HCT116 (cell line): Measurements from ENCODE around the gene CIB4. TPM values are rescaled to one million over a fixed set of nuclear protein-coding genes. Genes with fewer than 3 reads are reported as not detected.

Experiments used
- ATAC-seq: fragments of 200-7000 bp; cut with Tn5 transposase; 2 replicates; pipeline ENCODE4 v1.9.1; 2020; ENCODE audit warnings: mild to moderate bottlenecking, moderate library complexity
- BruUV-seq: library from RNA; stranded (reverse); fragments of 400-500 nt; replicated peaks from 2 replicates; lab custom pipeline; 2021; lab: Mats Ljungman, UMichigan
- CTCF ChIA-PET: fragments of 300-600 bp; sonication (Branson Sonifier 250); formaldehyde crosslinking; loops from one replicate; lab custom pipeline; 2021; ENCODE audit warnings: antibody characterized with exemption; lab: Charles Lee
- POLR2A ChIA-PET: fragments of 300-600, 350-600 bp; sonication (Branson Sonifier 250); formaldehyde crosslinking; loops from one replicate; lab custom pipeline; 2021; ENCODE audit warnings: antibody characterized with exemption; lab: Charles Lee
- RAD21 ChIA-PET, 2 experiments: fragments of 300-600 bp; sonication (Branson Sonifier 250); formaldehyde crosslinking; loops; one replicate each; lab custom pipeline; 2023; ENCODE audit warnings: low total read pairs in 2 of 2; ENCODE audit not compliant: uncharacterized antibody in 2 of 2, unreplicated experiment in 2 of 2, low non-redundant PET in 1 of 2; lab: Charles Lee
- DNase-seq: peaks from one replicate; pipeline ENCODE4 v3.0.0-alpha.2; 2010; ENCODE audit warnings: low read depth, low spot score
- H2AFZ ChIP-seq: fragments of 200-600 bp; shearing (Covaris generic), sonication (generic); 2 replicates; pipeline ENCODE4 v1.6.1; 2017; ENCODE audit warnings: low read depth, mixed run types, mixed read lengths, antibody characterized with exemption, low read length; ENCODE audit not compliant: poor library complexity, severe bottlenecking
- H3K27ac ChIP-seq: 2 replicates; pipeline ENCODE4 v1.5.1; 2012; ENCODE audit warnings: low read depth, low read length
- H3K27me3 ChIP-seq: fragments of 200-600 bp; sonication (generic); 2 replicates; pipeline ENCODE4 v1.6.1; 2016; ENCODE audit warnings: mixed run types, low read length, mixed read lengths; ENCODE audit not compliant: insufficient read depth
- H3K36me3 ChIP-seq, 2 experiments: fragments of 200-500 bp in 1 of 2; fragments of 200-600 bp in 1 of 2; sonication (Bioruptor generic) in 1 of 2; sonication (generic) in 1 of 2; 2 replicates each; pipeline versions ENCODE4 v1.5.1 to v1.6.1; 2014 to 2016; ENCODE audit warnings: low read length in 2 of 2, inconsistent platforms in 1 of 2, mixed read lengths in 1 of 2, mixed run types in 1 of 2; ENCODE audit not compliant: insufficient read depth in 2 of 2, control insufficient read depth in 1 of 2
- H3K4me1 ChIP-seq, 2 experiments: fragments of 200-600 bp in 1 of 2; sonication (generic) in 1 of 2; 2 replicates each; pipeline versions ENCODE4 v1.5.1 to v1.6.1; 2012 to 2017; ENCODE audit warnings: low read length in 2 of 2, inconsistent platforms in 1 of 2, mild to moderate bottlenecking in 1 of 2, mixed read lengths in 1 of 2, mixed run types in 1 of 2, moderate library complexity in 1 of 2; ENCODE audit not compliant: insufficient read depth in 2 of 2, control insufficient read depth in 1 of 2
- H3K4me2 ChIP-seq: fragments of 200-600 bp; sonication (generic); 2 replicates; pipeline ENCODE4 v1.6.1; 2017; ENCODE audit warnings: mixed run types, low read length, mixed read lengths
- H3K4me3 ChIP-seq, 2 experiments: fragments of 200-600 bp in 1 of 2; sonication (generic) in 1 of 2; replicated peaks in 1 of 2; 2 replicates each; pipeline ENCODE4 v1.5.1; 2011 to 2016; ENCODE audit warnings: low read length in 2 of 2, control low read depth in 1 of 2, low read depth in 1 of 2, mild to moderate bottlenecking in 1 of 2, mixed read lengths in 1 of 2, mixed run types in 1 of 2
- H3K79me2 ChIP-seq: fragments of 200-600 bp; sonication (generic); 2 replicates; pipeline ENCODE4 v1.6.1; 2017; ENCODE audit warnings: mild to moderate bottlenecking, mixed run types, low read length, moderate library complexity, mixed read lengths; ENCODE audit not compliant: insufficient read depth
- H3K9ac ChIP-seq: fragments of 200-600 bp; sonication (generic); 2 replicates; pipeline ENCODE4 v1.6.1; 2016; ENCODE audit warnings: low read length, mixed read lengths
- H3K9me2 ChIP-seq: fragments of 200-600 bp; sonication (generic), shearing (Covaris generic); 2 replicates; pipeline ENCODE4 v1.6.1; 2017; ENCODE audit warnings: mixed run types, mild to moderate bottlenecking, moderate library complexity; ENCODE audit not compliant: insufficient read depth
- H3K9me3 ChIP-seq, 2 experiments: fragments of 200-500 bp in 1 of 2; fragments of 200-600 bp in 1 of 2; sonication (Bioruptor generic) in 1 of 2; sonication (generic) in 1 of 2; 2 replicates each; pipeline ENCODE4 v1.6.1; 2014 to 2017; ENCODE audit warnings: low read length in 2 of 2, mixed read lengths in 2 of 2, inconsistent platforms in 1 of 2, low read depth in 1 of 2, mild to moderate bottlenecking in 1 of 2, mixed run types in 1 of 2, moderate library complexity in 1 of 2; ENCODE audit not compliant: control insufficient read depth in 1 of 2, insufficient read depth in 1 of 2
- H4K20me1 ChIP-seq: fragments of 200-600 bp; sonication (generic), shearing (Covaris generic); 2 replicates; pipeline ENCODE4 v1.6.1; 2017; ENCODE audit warnings: mixed run types, mild to moderate bottlenecking, moderate library complexity; ENCODE audit not compliant: insufficient read depth
- ATF3 ChIP-seq: IDR thresholded peaks from 2 replicates; pipeline ENCODE4 v1.6.1; 2012
- CBX3 ChIP-seq: IDR thresholded peaks from 2 replicates; pipeline ENCODE4 v1.6.1; 2012; ENCODE audit warnings: low read depth
- CEBPB ChIP-seq: IDR thresholded peaks from 2 replicates; pipeline ENCODE4 v1.6.1; 2012; ENCODE audit warnings: low read depth
- CTCF ChIP-seq, 3 experiments: fragments of 200-600 bp in 1 of 3; sonication (generic) in 1 of 3; IDR thresholded peaks in 2 of 3; conservative IDR thresholded peaks in 1 of 3; 2 replicates each; pipeline ENCODE4 v1.5.1; 2012 to 2017; ENCODE audit warnings: low read depth in 2 of 3, low read length in 2 of 3, antibody characterized with exemption in 1 of 3, borderline replicate concordance in 1 of 3, control low read depth in 1 of 3, mild to moderate bottlenecking in 1 of 3, mixed read lengths in 1 of 3, mixed run types in 1 of 3, moderate library complexity in 1 of 3; ENCODE audit not compliant: insufficient read depth in 1 of 3
- EGR1 ChIP-seq: IDR thresholded peaks from 2 replicates; pipeline ENCODE4 v1.6.1; 2012; ENCODE audit warnings: low read depth
- ELF1 ChIP-seq: IDR thresholded peaks from 2 replicates; pipeline ENCODE4 v1.6.1; 2012; ENCODE audit warnings: low read depth, borderline replicate concordance
- EZH2 ChIP-seq: fragments of 200-600 bp; sonication (generic); IDR thresholded peaks from 2 replicates; pipeline ENCODE4 v1.6.1; 2017; ENCODE audit warnings: antibody characterized with exemption, mixed run types
- EZH2phosphoT487 ChIP-seq: fragments of 200-600 bp; IDR thresholded peaks from 2 replicates; pipeline ENCODE4 v1.6.1; 2018; ENCODE audit warnings: antibody characterized with exemption, borderline replicate concordance
- FOSL1 ChIP-seq: IDR thresholded peaks from 2 replicates; pipeline ENCODE4 v1.6.1; 2012; ENCODE audit warnings: low read depth
- JUND ChIP-seq: IDR thresholded peaks from 2 replicates; pipeline ENCODE4 v1.6.1; 2012
- MAX ChIP-seq: IDR thresholded peaks from 2 replicates; pipeline ENCODE4 v1.6.1; 2012
- POLR2A ChIP-seq: IDR thresholded peaks from 2 replicates; pipeline ENCODE4 v1.7.0; 2011; ENCODE audit warnings: borderline replicate concordance; ENCODE audit not compliant: insufficient read depth, insufficient read length; ENCODE audit errors: extremely low read depth
- SIN3A ChIP-seq: IDR thresholded peaks from 2 replicates; pipeline ENCODE4 v1.6.1; 2012; ENCODE audit warnings: low read depth
- SP1 ChIP-seq: IDR thresholded peaks from 2 replicates; pipeline ENCODE4 v1.6.1; 2012; ENCODE audit warnings: low read depth
- TCF7L2 ChIP-seq: IDR thresholded peaks from 2 replicates; pipeline ENCODE4 v1.7.0; 2011; ENCODE audit warnings: borderline replicate concordance, inconsistent platforms; ENCODE audit not compliant: insufficient read depth, insufficient read length; ENCODE audit errors: extremely low read depth
- YY1 ChIP-seq: IDR thresholded peaks from 2 replicates; pipeline ENCODE4 v1.6.1; 2011; ENCODE audit warnings: low read length, low read depth, moderate library complexity, mild to moderate bottlenecking; ENCODE audit not compliant: insufficient replicate concordance; ENCODE audit errors: extremely low read depth
- ZBTB33 ChIP-seq: IDR thresholded peaks from 2 replicates; pipeline ENCODE4 v1.6.1; 2011; ENCODE audit warnings: mild to moderate bottlenecking, low read length, moderate library complexity; ENCODE audit not compliant: insufficient replicate concordance; ENCODE audit errors: extremely low read depth
- ZFX ChIP-seq: fragments of 450-650 bp; IDR thresholded peaks from 2 replicates; pipeline ENCODE4 v1.6.1; 2017
- ZNF274 ChIP-seq: fragments of 200-500 bp; sonication (Bioruptor generic); IDR thresholded peaks from 2 replicates; pipeline ENCODE4 v1.6.1; 2014; ENCODE audit warnings: mild to moderate bottlenecking, low read depth, low read length, inconsistent platforms
- intact Hi-C: fragments of 100-400 bp; cut with micrococcal nuclease; formaldehyde crosslinking; loops from 2 replicates; pipeline ENCODE4 v1.10.0; 2022
- total RNA-seq: library from RNA; stranded (reverse); gene quantifications from one replicate; pipeline ENCODE4 v1.2.1, GENCODE V29; 2021; ENCODE audit not compliant: unreplicated experiment

Gene CIB4
- total RNA-seq, 1 experiment from 2014 or later: not detected

GRCh38 chr2:26668041-26668440, 26.9 kb upstream of the CIB4 start:
- Histone ChIP-seq H4K20me1 (no peaks in the 10 kb centered on the region), H3K27ac (no peak overlapping the region), H3K4me1 (peaks cover 0 to 14% of the 10 kb centered on the region in 2 experiments; a peak in 1 of 4 replicates), H2AFZ (no peak overlapping the region), H3K9me3 (no peaks in the 10 kb centered on the region), H3K4me3 (no peak overlapping the region), H3K9ac (no peak overlapping the region), H3K79me2 (no peaks in the 10 kb centered on the region), H3K36me3 (no peaks in the 10 kb centered on the region), H3K4me2 (no peak overlapping the region), H3K9me2 (no peaks in the 10 kb centered on the region), H3K27me3 (no peaks in the 10 kb centered on the region; the same call in 1 of the 2 replicates)
- ATAC-seq: no peak
- BruUV-seq: no TSS peak
- ChIA-PET RAD21 (no interaction called here), POLR2A (no interaction called here), CTCF (no interaction called here)
- no peak for DNase-seq
- TF ChIP-seq EZH2 (no peak), YY1 (no peak), TCF7L2 (no peak), CTCF (IDR thresholded peaks at IDR 0.05 in 2 of 3, conservative IDR thresholded peaks at IDR 0.05 in 1 of 3; ENCODE audit: borderline replicate concordance in 1 of 3, insufficient read depth in 1 of 3, low read depth in 2 of 3, low read length in 2 of 3) (no peak), CEBPB (no peak), ZNF274 (no peak), POLR2A (no peak), ATF3 (no peak), CBX3 (no peak), MAX (no peak), SP1 (no peak), SIN3A (no peak), EGR1 (no peak), ZFX (no peak), ELF1 (no peak), EZH2phosphoT487 (no peak), ZBTB33 (no peak), FOSL1 (no peak), JUND (no peak)
- intact Hi-C loops: no loop called here
